22Rv1 (cell line): ENCODE measurements around the gene GAN.

Experiments used
- ZFX ChIP-seq: fragments of 450-650 bp; IDR thresholded peaks from 2 replicates; pipeline ENCODE4 v1.6.1; 2017; ENCODE audit warnings: antibody characterized with exemption, borderline replicate concordance
- TF ChIP-seq, protein P1 (sequence below): fragments of 450-650 bp; IDR thresholded peaks from 2 replicates; pipeline ENCODE4 v1.5.1; 2017; ENCODE audit warnings: mild to moderate bottlenecking

DNA sequence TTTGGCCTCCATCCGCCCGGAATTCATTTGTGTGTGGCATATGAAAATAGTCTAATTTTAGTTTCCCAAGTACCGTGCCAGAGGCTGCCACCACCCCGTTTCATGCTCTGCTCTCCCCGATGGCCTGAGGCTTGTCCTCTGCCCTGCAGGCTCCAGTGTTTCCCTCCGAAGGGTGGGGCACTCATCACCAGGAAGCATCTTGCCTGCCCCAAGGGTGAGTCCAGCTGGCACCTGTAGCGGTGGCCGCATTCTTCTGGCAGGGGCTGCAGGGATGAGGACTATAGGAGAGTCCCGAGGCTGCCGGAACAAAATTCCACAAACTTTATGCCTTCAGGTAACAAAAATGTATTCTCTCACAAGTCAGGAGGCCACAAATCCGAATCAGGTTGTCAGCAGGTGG, 106.8 kb downstream of the GAN start:
- TF ChIP-seq, protein P1, sequence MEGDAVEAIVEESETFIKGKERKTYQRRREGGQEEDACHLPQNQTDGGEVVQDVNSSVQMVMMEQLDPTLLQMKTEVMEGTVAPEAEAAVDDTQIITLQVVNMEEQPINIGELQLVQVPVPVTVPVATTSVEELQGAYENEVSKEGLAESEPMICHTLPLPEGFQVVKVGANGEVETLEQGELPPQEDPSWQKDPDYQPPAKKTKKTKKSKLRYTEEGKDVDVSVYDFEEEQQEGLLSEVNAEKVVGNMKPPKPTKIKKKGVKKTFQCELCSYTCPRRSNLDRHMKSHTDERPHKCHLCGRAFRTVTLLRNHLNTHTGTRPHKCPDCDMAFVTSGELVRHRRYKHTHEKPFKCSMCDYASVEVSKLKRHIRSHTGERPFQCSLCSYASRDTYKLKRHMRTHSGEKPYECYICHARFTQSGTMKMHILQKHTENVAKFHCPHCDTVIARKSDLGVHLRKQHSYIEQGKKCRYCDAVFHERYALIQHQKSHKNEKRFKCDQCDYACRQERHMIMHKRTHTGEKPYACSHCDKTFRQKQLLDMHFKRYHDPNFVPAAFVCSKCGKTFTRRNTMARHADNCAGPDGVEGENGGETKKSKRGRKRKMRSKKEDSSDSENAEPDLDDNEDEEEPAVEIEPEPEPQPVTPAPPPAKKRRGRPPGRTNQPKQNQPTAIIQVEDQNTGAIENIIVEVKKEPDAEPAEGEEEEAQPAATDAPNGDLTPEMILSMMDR: no peak
- TF ChIP-seq ZFX: no peak
